Measurements from ENCODE around the gene PCDHGA4.
A peak's percentile ranks its signal among the peaks of the same experiment; 100 is the strongest.
"Not testable (repeated sequence)": the region's sequence is repeated elsewhere in the genome, so short reads cannot be mapped to it uniquely, and the experiment has no call there.

The PCDHGA4 gene

GRCh38 chr5:141397756-141398551, 43.1 kb downstream of the PCDHGA4 start, which contains the start of gene PCDHGB5:
TSS of gene PCDHGB5 (plus strand) at chr5:141397947. CDS start at chr5:141398128, 181 bp downstream.
- H3K9me3 Mint-ChIP-seq; H3K36me3 Mint-ChIP-seq (ENCODE audit: insufficient read depth); DNase-seq (ENCODE audit: low spot score in 2 of 2); H3K27ac Mint-ChIP-seq (ENCODE audit: low read depth); H3K4me3 Mint-ChIP-seq; H3K4me1 Mint-ChIP-seq: not testable (repeated sequence)
- ATAC-seq (replicated peaks; ENCODE audit: extremely low read depth, poor library complexity, severe bottlenecking) = peak; percentile 46
- peaks cover 55% of the 10 kb centered on the region for H3K27me3 Mint-ChIP-seq

GRCh38 chr5:141398608-141399007, 43.8 kb downstream of the PCDHGA4 start:
- Mint-ChIP-seq H3K4me3 (no peak overlapping the region), H3K27me3 (peaks cover 61% of the 10 kb centered on the region), H3K4me1 (no peaks in the 10 kb centered on the region), H3K36me3 (ENCODE audit: insufficient read depth) (no peaks in the 10 kb centered on the region), H3K9me3 (peaks cover 6% of the 10 kb centered on the region), H3K27ac (ENCODE audit: low read depth) (no peak overlapping the region)
- ATAC-seq (replicated peaks; ENCODE audit: extremely low read depth, poor library complexity, severe bottlenecking) = no peak
- DNase-seq (ENCODE audit: low spot score in 2 of 2) = no peak

- H3K9me3 Mint-ChIP-seq = peaks cover 6% of the 10 kb centered on the region
- H3K36me3 Mint-ChIP-seq (ENCODE audit: insufficient read depth) = peaks cover 3% of the 10 kb centered on the region
- no peak overlapping the region for H3K27ac Mint-ChIP-seq (ENCODE audit: low read depth)
- DNase-seq (ENCODE audit: low spot score in 2 of 2) (no peak), ATAC-seq (replicated peaks; ENCODE audit: extremely low read depth, poor library complexity, severe bottlenecking) (no peak)
- peaks cover 68% of the 10 kb centered on the region for H3K27me3 Mint-ChIP-seq
- no peaks in the 10 kb centered on the region for H3K4me1 Mint-ChIP-seq
- no peak overlapping the region for H3K4me3 Mint-ChIP-seq
Measured at GRCh38 chr5:141399555-141400258, 44.9 kb downstream of the PCDHGA4 start.

GRCh38 chr5:141402553-141403243, 47.9 kb downstream of the PCDHGA4 start, which contains the start of gene PCDHGA9:
TSS of gene PCDHGA9 (plus strand) at chr5:141402778. CDS start at chr5:141402953, 175 bp downstream.
- ATAC-seq (replicated peaks; ENCODE audit: extremely low read depth, poor library complexity, severe bottlenecking) (no peak), DNase-seq (ENCODE audit: low spot score in 2 of 2) (no peak)
- Mint-ChIP-seq H3K9me3 (peaks cover 6% of the 10 kb centered on the region), H3K4me1 (no peaks in the 10 kb centered on the region), H3K36me3 (ENCODE audit: insufficient read depth) (peaks cover 3% of the 10 kb centered on the region), H3K27me3 (peaks cover 68% of the 10 kb centered on the region), H3K27ac (ENCODE audit: low read depth) (no peak within 1 kb of the TSS), H3K4me3 (peak within 1 kb of the TSS; percentile 40)

- H3K4me1 Mint-ChIP-seq = no peaks in the 10 kb centered on the region
Measured at GRCh38 chr5:141403387-141403786, 48.6 kb downstream of the PCDHGA4 start.

More at GRCh38 chr5:141403387-141403786, 48.6 kb downstream of the PCDHGA4 start:
- ATAC-seq (replicated peaks; ENCODE audit: extremely low read depth, poor library complexity, severe bottlenecking) (no peak), DNase-seq (ENCODE audit: low spot score in 2 of 2) (no peak)
- peaks cover 75% of the 10 kb centered on the region for H3K27me3 Mint-ChIP-seq
- H3K4me3 Mint-ChIP-seq = no peak overlapping the region
- H3K36me3 Mint-ChIP-seq (ENCODE audit: insufficient read depth) = peaks cover 5% of the 10 kb centered on the region
- H3K27ac Mint-ChIP-seq (ENCODE audit: low read depth) = no peak overlapping the region
- H3K9me3 Mint-ChIP-seq = peaks cover 6% of the 10 kb centered on the region

Measured in central memory CD8-positive, alpha-beta T cell (primary cell).